Measurements from ENCODE around the gene CLEC12A. TPM values are rescaled to one million over a fixed set of nuclear protein-coding genes. Genes with fewer than 3 reads are reported as not detected.

CLEC12A gene
- polyA plus RNA-seq (2013, experiment 1 of 2) = not detected
- polyA plus RNA-seq (2013, experiment 2 of 2) = not detected

- Histone ChIP-seq H3K27ac (ENCODE audit: low read depth, low read length, severe bottlenecking) (no peak within 1 kb of the TSS), H3K4me1 (ENCODE audit: control insufficient read depth, insufficient read depth, low read length, poor library complexity, severe bottlenecking) (no peaks in the 10 kb centered on the region), H3K36me3 (ENCODE audit: control insufficient read depth, insufficient read depth, low read length) (no peaks in the 10 kb centered on the region), H3K4me3 (ENCODE audit: extremely low read depth, insufficient read depth, low read length, poor library complexity, severe bottlenecking) (no peak within 1 kb of the TSS), H3K9me3 (ENCODE audit: control insufficient read depth, low read length) (peaks cover 8% of the 10 kb centered on the region)
- WGBS, 2 experiments (ENCODE audit: insufficient coverage in 2 of 2) = 100% methylated on average over 1 of the region's 1 CpG; no CpG with 5 or more reads in 1 of the 2 experiments
Observed at GRCh38 chr12:9971181-9971580, at the start of gene CLEC12A. TSS of gene CLEC12A (plus strand) at chr12:9971409. CDS start at chr12:9971597, 188 bp downstream.

DNA sequence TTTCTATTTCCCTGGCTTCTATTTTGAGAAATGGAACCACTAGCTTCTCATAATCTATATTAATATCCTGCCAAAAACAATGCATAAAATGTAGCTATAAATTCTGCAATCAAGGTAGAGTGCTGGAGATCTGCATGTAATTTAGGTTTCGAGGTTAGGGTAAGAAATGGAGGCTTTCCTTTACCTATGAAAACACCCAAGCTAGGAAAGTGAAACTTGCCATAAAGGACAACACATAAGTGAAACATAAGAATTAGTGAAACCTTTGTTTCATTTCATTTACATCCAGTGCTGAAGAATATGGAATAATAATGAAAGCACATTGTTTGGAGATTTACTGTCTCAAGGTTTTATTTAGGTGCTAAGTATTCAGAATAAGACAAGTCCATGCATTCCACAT lies 48.8 kb upstream of the CLEC12A start:
- Histone ChIP-seq H3K4me3 (ENCODE audit: extremely low read depth, insufficient read depth, low read length, poor library complexity, severe bottlenecking) (no peak overlapping the region), H3K4me1 (ENCODE audit: control insufficient read depth, insufficient read depth, low read length, poor library complexity, severe bottlenecking) (no peaks in the 10 kb centered on the region), H3K9me3 (ENCODE audit: control insufficient read depth, low read length) (peaks cover 3% of the 10 kb centered on the region), H3K36me3 (ENCODE audit: control insufficient read depth, insufficient read depth, low read length) (no peaks in the 10 kb centered on the region), H3K27ac (ENCODE audit: low read depth, low read length, severe bottlenecking) (no peak overlapping the region)
- WGBS, 2 experiments (ENCODE audit: insufficient coverage in 2 of 2) = no CpG with 5 or more reads among the region's 1 CpG

GRCh38 chr12:9925705-9926393 lies 45.4 kb upstream of the CLEC12A start:
- H3K4me3 ChIP-seq (ENCODE audit: extremely low read depth, insufficient read depth, low read length, poor library complexity, severe bottlenecking) = no peak overlapping the region

DNA sequence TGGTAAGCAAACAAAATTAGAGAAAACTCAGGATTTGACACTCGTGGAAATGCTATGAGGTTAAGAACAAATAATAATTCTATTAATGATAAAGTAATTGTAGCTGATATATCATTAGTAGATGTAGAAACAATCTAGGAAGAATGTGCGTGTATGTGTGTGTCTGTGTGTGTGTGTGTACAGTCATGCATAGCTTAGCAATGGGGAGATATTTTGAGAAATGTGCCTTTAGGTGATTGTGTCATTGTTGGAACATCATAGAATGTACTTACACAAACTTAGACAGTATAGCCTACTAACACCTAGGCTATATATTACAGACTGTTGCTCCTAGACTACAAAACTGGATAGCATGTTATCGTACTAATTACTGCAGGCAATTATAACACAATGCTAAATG lies 44.3 kb upstream of the CLEC12A start:
- H3K4me3 ChIP-seq (ENCODE audit: extremely low read depth, insufficient read depth, low read length, poor library complexity, severe bottlenecking) = no peak overlapping the region
- 100% methylated on average over 1 of the region's 3 CpGs for WGBS, 2 experiments (ENCODE audit: insufficient coverage in 2 of 2)
- H3K9me3 ChIP-seq (ENCODE audit: control insufficient read depth, low read length) = no peaks in the 10 kb centered on the region
- H3K36me3 ChIP-seq (ENCODE audit: control insufficient read depth, insufficient read depth, low read length) = no peaks in the 10 kb centered on the region
- H3K4me1 ChIP-seq (ENCODE audit: control insufficient read depth, insufficient read depth, low read length, poor library complexity, severe bottlenecking) = no peaks in the 10 kb centered on the region
- no peak overlapping the region for H3K27ac ChIP-seq (ENCODE audit: low read depth, low read length, severe bottlenecking)

More at GRCh38 chr12:9925705-9926393, 45.4 kb upstream of the CLEC12A start:
- Histone ChIP-seq H3K36me3 (ENCODE audit: control insufficient read depth, insufficient read depth, low read length) (no peaks in the 10 kb centered on the region), H3K9me3 (ENCODE audit: control insufficient read depth, low read length) (no peaks in the 10 kb centered on the region), H3K4me1 (ENCODE audit: control insufficient read depth, insufficient read depth, low read length, poor library complexity, severe bottlenecking) (no peaks in the 10 kb centered on the region), H3K27ac (ENCODE audit: low read depth, low read length, severe bottlenecking) (no peak overlapping the region)
- 25 to 36% methylated on average over 3 to 4 of the region's 5 CpGs for WGBS, 2 experiments (ENCODE audit: insufficient coverage in 2 of 2)

DNA sequence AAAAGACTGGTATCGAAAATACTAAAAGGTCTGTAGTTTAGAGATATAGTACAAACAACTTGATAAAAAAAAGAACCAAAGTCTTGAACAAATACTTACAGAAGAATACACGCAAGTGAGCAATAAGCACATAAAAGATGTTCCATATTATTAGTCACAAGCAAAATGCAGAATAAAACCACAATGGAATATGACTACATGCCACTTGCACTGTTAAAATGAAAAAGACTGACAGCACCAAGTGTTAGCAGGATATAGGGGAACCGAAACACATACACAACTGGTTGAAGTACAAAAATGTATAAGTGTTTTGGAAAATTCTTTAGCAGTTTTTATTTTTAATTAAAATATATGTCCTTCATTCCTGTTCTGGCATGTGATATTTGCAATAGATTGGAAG lies 42.6 kb upstream of the CLEC12A start:
- H3K4me1 ChIP-seq (ENCODE audit: control insufficient read depth, insufficient read depth, low read length, poor library complexity, severe bottlenecking) = no peaks in the 10 kb centered on the region
- no CpG with 5 or more reads among the region's 3 CpGs for WGBS, 2 experiments (ENCODE audit: insufficient coverage in 2 of 2)
- H3K36me3 ChIP-seq (ENCODE audit: control insufficient read depth, insufficient read depth, low read length) = no peaks in the 10 kb centered on the region
- no peak overlapping the region for H3K27ac ChIP-seq (ENCODE audit: low read depth, low read length, severe bottlenecking)
- H3K9me3 ChIP-seq (ENCODE audit: control insufficient read depth, low read length) = no peaks in the 10 kb centered on the region
- H3K4me3 ChIP-seq (ENCODE audit: extremely low read depth, insufficient read depth, low read length, poor library complexity, severe bottlenecking) = no peak overlapping the region

DNA sequence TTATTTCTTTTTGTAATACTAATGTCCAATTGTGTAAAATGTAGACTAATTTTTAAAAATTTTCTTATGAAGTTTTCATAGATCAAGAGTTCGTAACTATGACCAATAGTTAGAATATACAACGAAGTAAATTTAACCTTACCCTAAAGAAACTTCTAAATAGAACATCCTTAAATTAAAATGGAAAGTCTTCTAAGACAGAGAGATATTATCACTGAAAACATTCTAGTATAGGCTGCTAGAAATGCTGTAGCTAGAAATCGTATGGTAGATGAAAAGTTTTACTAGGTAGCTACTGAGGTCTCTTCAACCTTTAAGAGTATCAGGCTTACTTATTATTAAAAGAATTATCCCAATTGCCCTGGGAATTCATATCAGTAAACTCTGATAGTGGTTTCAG lies 40.0 kb upstream of the CLEC12A start:
- Histone ChIP-seq H3K36me3 (ENCODE audit: control insufficient read depth, insufficient read depth, low read length) (no peaks in the 10 kb centered on the region), H3K4me1 (ENCODE audit: control insufficient read depth, insufficient read depth, low read length, poor library complexity, severe bottlenecking) (no peaks in the 10 kb centered on the region), H3K27ac (ENCODE audit: low read depth, low read length, severe bottlenecking) (no peak overlapping the region), H3K9me3 (ENCODE audit: control insufficient read depth, low read length) (no peaks in the 10 kb centered on the region), H3K4me3 (ENCODE audit: extremely low read depth, insufficient read depth, low read length, poor library complexity, severe bottlenecking) (no peak overlapping the region)
- WGBS, 2 experiments (ENCODE audit: insufficient coverage in 2 of 2) = no CpG with 5 or more reads among the region's 3 CpGs

DNA sequence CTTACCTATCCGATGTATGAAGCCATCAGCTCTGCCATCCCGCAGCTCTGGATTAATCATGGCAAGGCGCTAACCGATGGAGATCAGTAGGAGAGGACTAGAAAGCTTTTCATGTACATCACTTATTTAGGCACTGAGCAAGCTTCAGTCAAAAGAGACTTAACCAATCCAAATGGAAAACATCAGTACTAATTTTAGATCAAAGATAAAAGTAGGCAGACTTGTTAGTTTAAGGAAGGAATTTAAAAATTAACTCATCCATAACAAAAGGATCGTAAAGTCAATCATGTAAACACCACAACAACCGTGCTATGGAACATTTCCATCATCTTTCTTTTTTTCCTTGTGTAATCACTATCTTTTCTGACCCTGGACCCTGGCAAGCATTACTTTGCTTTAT lies 38.9 kb upstream of the CLEC12A start, which contains the start of gene CLEC2A:
Gene CLEC2A (minus strand): TSS at position 101 of the 400 bp plus-strand sequence. CDS start 41 bp downstream, at position 60.
- Histone ChIP-seq H3K4me1 (ENCODE audit: control insufficient read depth, insufficient read depth, low read length, poor library complexity, severe bottlenecking) (no peaks in the 10 kb centered on the region), H3K9me3 (ENCODE audit: control insufficient read depth, low read length) (no peaks in the 10 kb centered on the region), H3K27ac (ENCODE audit: low read depth, low read length, severe bottlenecking) (no peak within 1 kb of the TSS), H3K4me3 (ENCODE audit: extremely low read depth, insufficient read depth, low read length, poor library complexity, severe bottlenecking) (no peak within 1 kb of the TSS), H3K36me3 (ENCODE audit: control insufficient read depth, insufficient read depth, low read length) (no peaks in the 10 kb centered on the region)
- 92 to 93% methylated on average over 2 to 3 of the region's 6 CpGs for WGBS, 2 experiments (ENCODE audit: insufficient coverage in 2 of 2)

GRCh38 chr12:9933958-9934357 lies 37.3 kb upstream of the CLEC12A start:
- no peak overlapping the region for H3K4me3 ChIP-seq (ENCODE audit: extremely low read depth, insufficient read depth, low read length, poor library complexity, severe bottlenecking)
- no peak overlapping the region for H3K27ac ChIP-seq (ENCODE audit: low read depth, low read length, severe bottlenecking)
- no peaks in the 10 kb centered on the region for H3K9me3 ChIP-seq (ENCODE audit: control insufficient read depth, low read length)
- WGBS, 2 experiments (ENCODE audit: insufficient coverage in 2 of 2) = no CpG with 5 or more reads among the region's 2 CpGs
- no peaks in the 10 kb centered on the region for H3K36me3 ChIP-seq (ENCODE audit: control insufficient read depth, insufficient read depth, low read length)
- no peaks in the 10 kb centered on the region for H3K4me1 ChIP-seq (ENCODE audit: control insufficient read depth, insufficient read depth, low read length, poor library complexity, severe bottlenecking)

DNA sequence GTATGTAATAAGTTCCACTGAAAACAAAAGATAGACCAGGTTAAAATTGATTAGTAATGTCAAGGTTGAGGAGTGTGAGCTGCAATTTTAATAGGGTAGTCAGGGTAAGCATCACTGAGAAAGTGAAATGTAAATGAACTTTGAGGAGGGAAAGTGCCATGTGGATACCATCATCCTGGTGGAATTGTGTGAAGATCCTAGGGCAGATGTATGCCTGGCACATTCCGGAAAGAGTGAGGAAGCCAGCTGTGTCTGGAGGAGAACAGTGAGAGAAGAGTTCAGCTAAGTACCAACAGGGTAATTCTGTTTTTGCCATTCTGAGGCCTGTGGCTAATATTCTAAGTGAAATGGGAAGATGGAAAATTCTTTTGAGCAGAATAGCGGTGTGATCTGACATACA lies 36.2 kb upstream of the CLEC12A start:
- no peaks in the 10 kb centered on the region for H3K4me1 ChIP-seq (ENCODE audit: control insufficient read depth, insufficient read depth, low read length, poor library complexity, severe bottlenecking)
- WGBS, 2 experiments (ENCODE audit: insufficient coverage in 2 of 2) = 79 to 89% methylated on average over 1 to 2 of the region's 2 CpGs
- no peak overlapping the region for H3K27ac ChIP-seq (ENCODE audit: low read depth, low read length, severe bottlenecking)
- no peaks in the 10 kb centered on the region for H3K9me3 ChIP-seq (ENCODE audit: control insufficient read depth, low read length)
- no peak overlapping the region for H3K4me3 ChIP-seq (ENCODE audit: extremely low read depth, insufficient read depth, low read length, poor library complexity, severe bottlenecking)
- H3K36me3 ChIP-seq (ENCODE audit: control insufficient read depth, insufficient read depth, low read length) = no peaks in the 10 kb centered on the region

GRCh38 chr12:9936591-9936990 lies 34.6 kb upstream of the CLEC12A start:
- no peak overlapping the region for H3K4me3 ChIP-seq (ENCODE audit: extremely low read depth, insufficient read depth, low read length, poor library complexity, severe bottlenecking)
- H3K9me3 ChIP-seq (ENCODE audit: control insufficient read depth, low read length) = no peaks in the 10 kb centered on the region
- H3K4me1 ChIP-seq (ENCODE audit: control insufficient read depth, insufficient read depth, low read length, poor library complexity, severe bottlenecking) = no peaks in the 10 kb centered on the region
- no peaks in the 10 kb centered on the region for H3K36me3 ChIP-seq (ENCODE audit: control insufficient read depth, insufficient read depth, low read length)
- H3K27ac ChIP-seq (ENCODE audit: low read depth, low read length, severe bottlenecking) = no peak overlapping the region
- 91% methylated on average over 6 to 7 of the region's 10 CpGs for WGBS, 2 experiments (ENCODE audit: insufficient coverage in 2 of 2)

- H3K36me3 ChIP-seq (ENCODE audit: control insufficient read depth, insufficient read depth, low read length) = no peaks in the 10 kb centered on the region
- no peak overlapping the region for H3K4me3 ChIP-seq (ENCODE audit: extremely low read depth, insufficient read depth, low read length, poor library complexity, severe bottlenecking)
- no peak overlapping the region for H3K27ac ChIP-seq (ENCODE audit: low read depth, low read length, severe bottlenecking)
- no peaks in the 10 kb centered on the region for H3K9me3 ChIP-seq (ENCODE audit: control insufficient read depth, low read length)
- no peaks in the 10 kb centered on the region for H3K4me1 ChIP-seq (ENCODE audit: control insufficient read depth, insufficient read depth, low read length, poor library complexity, severe bottlenecking)
- WGBS, 2 experiments (ENCODE audit: insufficient coverage in 2 of 2) = 51 to 60% methylated on average over 2 of the region's 2 CpGs
Observed at GRCh38 chr12:9940375-9940774, 30.8 kb upstream of the CLEC12A start.
